ENCODE measurements around the gene MAP3K6. TPM values are rescaled to one million over a fixed set of nuclear protein-coding genes. Genes with fewer than 3 reads are reported as not detected.

MAP3K6 gene
- total RNA-seq, 4 donors from 2014 or later = 31.1 to 64.3 (median 54.3) TPM

DNA sequence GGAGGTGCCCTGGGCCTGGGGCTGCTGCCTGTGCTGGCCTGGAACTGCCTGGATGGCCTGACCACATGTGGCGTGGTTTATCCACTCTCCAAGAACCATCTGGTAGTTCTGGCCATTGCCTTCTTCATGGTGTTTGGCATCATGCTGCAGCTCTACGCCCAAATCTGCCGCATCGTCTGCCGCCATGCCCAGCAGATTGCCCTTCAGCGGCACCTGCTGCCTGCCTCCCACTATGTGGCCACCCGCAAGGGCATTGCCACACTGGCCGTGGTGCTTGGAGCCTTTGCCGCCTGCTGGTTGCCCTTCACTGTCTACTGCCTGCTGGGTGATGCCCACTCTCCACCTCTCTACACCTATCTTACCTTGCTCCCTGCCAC is 27.5 kb upstream of the MAP3K6 start:
- 92 to 98% methylated on average over 6 to 8 of the region's 9 CpGs for WGBS, 2 donors (ENCODE audit: low coverage in 1 of 2)
- Histone ChIP-seq H3K4me3 (no peak overlapping the region), H3K27ac (no peak overlapping the region), H3K36me3 (no peaks in the 10 kb centered on the region), H3K4me1 (peaks cover 0 to 58% (median 15%) of the 10 kb centered on the region in 3 donors), H3K27me3 (no peaks in the 10 kb centered on the region), H3K9me3 (no peaks in the 10 kb centered on the region)
- TF ChIP-seq EP300 (IDR thresholded peaks at IDR 0.05) = no peak
- TF ChIP-seq, protein P1, sequence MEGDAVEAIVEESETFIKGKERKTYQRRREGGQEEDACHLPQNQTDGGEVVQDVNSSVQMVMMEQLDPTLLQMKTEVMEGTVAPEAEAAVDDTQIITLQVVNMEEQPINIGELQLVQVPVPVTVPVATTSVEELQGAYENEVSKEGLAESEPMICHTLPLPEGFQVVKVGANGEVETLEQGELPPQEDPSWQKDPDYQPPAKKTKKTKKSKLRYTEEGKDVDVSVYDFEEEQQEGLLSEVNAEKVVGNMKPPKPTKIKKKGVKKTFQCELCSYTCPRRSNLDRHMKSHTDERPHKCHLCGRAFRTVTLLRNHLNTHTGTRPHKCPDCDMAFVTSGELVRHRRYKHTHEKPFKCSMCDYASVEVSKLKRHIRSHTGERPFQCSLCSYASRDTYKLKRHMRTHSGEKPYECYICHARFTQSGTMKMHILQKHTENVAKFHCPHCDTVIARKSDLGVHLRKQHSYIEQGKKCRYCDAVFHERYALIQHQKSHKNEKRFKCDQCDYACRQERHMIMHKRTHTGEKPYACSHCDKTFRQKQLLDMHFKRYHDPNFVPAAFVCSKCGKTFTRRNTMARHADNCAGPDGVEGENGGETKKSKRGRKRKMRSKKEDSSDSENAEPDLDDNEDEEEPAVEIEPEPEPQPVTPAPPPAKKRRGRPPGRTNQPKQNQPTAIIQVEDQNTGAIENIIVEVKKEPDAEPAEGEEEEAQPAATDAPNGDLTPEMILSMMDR (IDR thresholded peaks at IDR 0.05) = no peak
- TF ChIP-seq POLR2AphosphoS5 (IDR thresholded peaks at IDR 0.05) = no peak
- no peak for TF ChIP-seq POLR2A (IDR thresholded peaks at IDR 0.05)
- ATAC-seq = no peak

- ATAC-seq = no peak
- H3K27me3 ChIP-seq = no peaks in the 10 kb centered on the region
- no peaks in the 10 kb centered on the region for H3K9me3 ChIP-seq
- H3K36me3 ChIP-seq = no peaks in the 10 kb centered on the region
- no peak overlapping the region for H3K4me3 ChIP-seq
- H3K4me1 ChIP-seq = peaks cover 0 to 54% (median 15%) of the 10 kb centered on the region in 3 donors
- 90% methylated on average over 5 of the region's 18 CpGs; no CpG with 5 or more reads in 1 of the 2 donors for WGBS, 2 donors (ENCODE audit: low coverage in 1 of 2)
- TF ChIP-seq, protein P1 (IDR thresholded peaks at IDR 0.05) = no peak
- TF ChIP-seq EP300 (IDR thresholded peaks at IDR 0.05) (no peak), POLR2AphosphoS5 (IDR thresholded peaks at IDR 0.05) (no peak)
- H3K27ac ChIP-seq = peak overlapping the region in 1 of 4 donors; percentile 81
These were observed 27.0 kb upstream of the MAP3K6 start for GRCh38 chr1:27393641-27394281.

- Histone ChIP-seq H3K9me3 (no peaks in the 10 kb centered on the region), H3K4me1 (peaks cover 0 to 55% (median 15%) of the 10 kb centered on the region in 3 donors), H3K4me3 (peak overlapping the region; percentile 8 to 56), H3K27ac (peak overlapping the region in 3 of 4 donors; percentile 56 to 81 (median 63)), H3K36me3 (no peaks in the 10 kb centered on the region), H3K27me3 (no peaks in the 10 kb centered on the region)
- no peak for ATAC-seq
- no peak for TF ChIP-seq POLR2A (IDR thresholded peaks at IDR 0.05)
- no peak for TF ChIP-seq POLR2AphosphoS5 (IDR thresholded peaks at IDR 0.05)
- TF ChIP-seq EP300 (IDR thresholded peaks at IDR 0.05) = no peak
- TF ChIP-seq, protein P1 (IDR thresholded peaks at IDR 0.05) = peak in 1 of 4 experiments; percentile 10
- WGBS, 2 donors (ENCODE audit: low coverage in 1 of 2) = 52 to 60% methylated on average over 12 to 14 of the region's 30 CpGs
These were observed 26.2 kb upstream of the MAP3K6 start for GRCh38 chr1:27392778-27393635.

DNA sequence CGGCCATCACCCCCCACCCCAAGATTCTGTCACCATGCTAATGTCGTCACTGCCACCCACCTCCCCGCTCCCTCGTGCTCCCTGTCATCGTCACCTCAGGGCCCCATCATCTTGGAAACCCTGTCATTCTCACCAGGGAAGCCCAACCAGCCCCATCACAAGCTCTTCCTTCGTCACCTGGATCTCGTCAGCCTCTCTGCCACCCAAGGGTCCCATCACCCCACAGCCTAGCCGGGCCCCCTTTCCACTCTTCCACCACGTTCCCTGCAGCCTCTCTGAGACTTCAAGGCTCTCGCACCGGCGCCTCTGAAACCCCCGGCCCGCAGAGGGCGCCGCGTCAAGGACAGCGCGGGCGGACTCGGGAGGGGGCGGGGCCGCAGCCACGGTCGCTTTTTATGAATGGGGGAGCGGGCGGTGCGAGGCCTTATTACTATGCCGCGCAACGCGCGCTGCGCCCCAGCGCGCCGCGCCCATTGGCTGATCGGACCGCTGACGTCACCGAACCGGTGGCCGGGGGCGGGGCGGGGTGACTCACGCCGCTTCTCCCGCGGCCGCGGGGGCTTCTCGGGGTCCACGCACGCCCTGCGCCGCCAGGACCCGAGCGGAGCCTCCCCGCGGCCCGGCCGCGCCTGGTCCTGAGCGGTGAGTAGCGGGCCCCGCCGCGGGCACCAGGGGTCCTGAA is 25.5 kb upstream of the MAP3K6 start, which contains the start of gene GPR3:
Gene GPR3 (plus strand): TSS at position 527 of the 682 bp plus-strand sequence. CDS start 1,177 bp downstream, outside the sequence.
- peak; percentile 92 for ATAC-seq
- Histone ChIP-seq H3K4me1 (peaks cover 0 to 50% (median 15%) of the 10 kb centered on the region in 3 donors), H3K36me3 (no peaks in the 10 kb centered on the region), H3K27ac (peak within 1 kb of the TSS in 3 of 4 donors; percentile 56 to 81 (median 63)), H3K27me3 (no peaks in the 10 kb centered on the region), H3K4me3 (peak within 1 kb of the TSS; percentile 8 to 56), H3K9me3 (no peaks in the 10 kb centered on the region)
- TF ChIP-seq POLR2A (IDR thresholded peaks at IDR 0.05) (no peak), POLR2AphosphoS5 (IDR thresholded peaks at IDR 0.05) (peak; percentile 35), EP300 (IDR thresholded peaks at IDR 0.05) (no peak)
- TF ChIP-seq, protein P1 (IDR thresholded peaks at IDR 0.05) = peak; percentile 15 to 80 (median 60)
- 5% methylated on average over 9 of the region's 69 CpGs; no CpG with 5 or more reads in 1 of the 2 donors for WGBS, 2 donors (ENCODE audit: low coverage in 1 of 2)
